ENCODE data around the gene CHST12. TPM values are rescaled to one million over a fixed set of nuclear protein-coding genes. Genes with fewer than 3 reads are reported as not detected.

CHST12 gene
- total RNA-seq, 1 donor from 2014 or later, result 22.4 TPM

- Mint-ChIP-seq H3K4me1 (ENCODE audit: unreplicated experiment) (peaks cover 8% of the 10 kb centered on the region), H3K27ac (no peak overlapping the region), H3K36me3 (no peaks in the 10 kb centered on the region), H3K4me3 (no peak overlapping the region), H3K9me3 (no peaks in the 10 kb centered on the region), H3K27me3 (no peaks in the 10 kb centered on the region)
- no peak for TF ChIP-seq CTCF (conservative IDR thresholded peaks at IDR 0.05)
- no peak for DNase-seq (ENCODE audit: extremely low spot score, unreplicated experiment)
Observed at GRCh38 chr7:2483494-2483893, 80.1 kb downstream of the CHST12 start.

- no peaks in the 10 kb centered on the region for H3K27me3 Mint-ChIP-seq
- no peak overlapping the region for H3K4me3 Mint-ChIP-seq
- no peaks in the 10 kb centered on the region for H3K9me3 Mint-ChIP-seq
- H3K27ac Mint-ChIP-seq, result peak overlapping the region; percentile 56
- no peaks in the 10 kb centered on the region for H3K36me3 Mint-ChIP-seq
- TF ChIP-seq CTCF (conservative IDR thresholded peaks at IDR 0.05), result no peak
- DNase-seq (ENCODE audit: extremely low spot score, unreplicated experiment), result no peak
- H3K4me1 Mint-ChIP-seq (ENCODE audit: unreplicated experiment), result peaks cover 14% of the 10 kb centered on the region
Observed at GRCh38 chr7:2484868-2485267, 81.5 kb downstream of the CHST12 start.

- DNase-seq (ENCODE audit: extremely low spot score, unreplicated experiment), result no peak
- no peak overlapping the region for H3K27ac Mint-ChIP-seq
- no peaks in the 10 kb centered on the region for H3K9me3 Mint-ChIP-seq
- no peaks in the 10 kb centered on the region for H3K27me3 Mint-ChIP-seq
- peaks cover 14% of the 10 kb centered on the region for H3K4me1 Mint-ChIP-seq (ENCODE audit: unreplicated experiment)
- no peaks in the 10 kb centered on the region for H3K36me3 Mint-ChIP-seq
- no peak overlapping the region for H3K4me3 Mint-ChIP-seq
- TF ChIP-seq CTCF (conservative IDR thresholded peaks at IDR 0.05), result no peak
Observed at GRCh38 chr7:2487586-2488271, 84.3 kb downstream of the CHST12 start.

- H3K27me3 Mint-ChIP-seq, result no peaks in the 10 kb centered on the region
- DNase-seq (ENCODE audit: extremely low spot score, unreplicated experiment), result no peak
- TF ChIP-seq CTCF (conservative IDR thresholded peaks at IDR 0.05), result no peak
- no peaks in the 10 kb centered on the region for H3K9me3 Mint-ChIP-seq
- H3K4me1 Mint-ChIP-seq (ENCODE audit: unreplicated experiment), result peaks cover 14% of the 10 kb centered on the region
- H3K4me3 Mint-ChIP-seq, result no peak overlapping the region
- no peaks in the 10 kb centered on the region for H3K36me3 Mint-ChIP-seq
- H3K27ac Mint-ChIP-seq, result no peak overlapping the region
Observed at GRCh38 chr7:2488272-2488645, 84.8 kb downstream of the CHST12 start.

GRCh38 chr7:2488681-2489080, 85.3 kb downstream of the CHST12 start:
- H3K27me3 Mint-ChIP-seq, result no peaks in the 10 kb centered on the region
- H3K9me3 Mint-ChIP-seq, result no peaks in the 10 kb centered on the region
- DNase-seq (ENCODE audit: extremely low spot score, unreplicated experiment), result no peak
- no peak overlapping the region for H3K4me3 Mint-ChIP-seq
- H3K36me3 Mint-ChIP-seq, result no peaks in the 10 kb centered on the region
- no peak for TF ChIP-seq CTCF (conservative IDR thresholded peaks at IDR 0.05)
- H3K27ac Mint-ChIP-seq, result no peak overlapping the region
- peaks cover 14% of the 10 kb centered on the region for H3K4me1 Mint-ChIP-seq (ENCODE audit: unreplicated experiment)
